Measurements from ENCODE around the gene EIF4E1B.

EIF4E1B gene

DNA sequence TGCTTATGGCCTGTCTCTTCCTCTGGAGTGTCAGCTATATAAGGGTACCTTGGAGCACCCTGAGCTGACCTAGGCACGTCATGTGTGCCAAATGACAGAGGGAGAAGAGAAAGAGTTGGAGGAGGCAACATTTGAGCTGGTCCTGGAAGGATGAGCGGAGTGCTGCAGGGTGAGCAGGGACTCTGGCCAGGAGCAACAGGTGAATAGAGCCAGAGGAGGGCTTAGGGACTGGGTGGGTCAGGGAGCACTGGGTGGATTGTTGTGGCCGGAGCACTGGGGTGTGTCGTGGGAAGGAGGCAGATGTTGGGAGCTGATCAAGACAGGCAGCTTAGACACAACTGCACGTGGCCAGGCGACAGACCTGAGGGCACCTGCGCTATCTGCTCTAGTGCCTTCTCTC, 60.4 kb downstream of the EIF4E1B start:
- no peak for DNase-seq (ENCODE audit: low read depth, low spot score)

- no peak for DNase-seq (ENCODE audit: low read depth, low spot score)
Measured at GRCh38 chr5:176691524-176691923, 61.0 kb downstream of the EIF4E1B start.

- DNase-seq (ENCODE audit: low read depth, low spot score), result no peak
Measured at GRCh38 chr5:176692326-176692725, 61.9 kb downstream of the EIF4E1B start.

- no peak for DNase-seq (ENCODE audit: low read depth, low spot score)
Measured at GRCh38 chr5:176692839-176693476, 62.5 kb downstream of the EIF4E1B start.

- no peak for DNase-seq (ENCODE audit: low read depth, low spot score)
Measured at GRCh38 chr5:176693477-176693851, 63.0 kb downstream of the EIF4E1B start.

DNA sequence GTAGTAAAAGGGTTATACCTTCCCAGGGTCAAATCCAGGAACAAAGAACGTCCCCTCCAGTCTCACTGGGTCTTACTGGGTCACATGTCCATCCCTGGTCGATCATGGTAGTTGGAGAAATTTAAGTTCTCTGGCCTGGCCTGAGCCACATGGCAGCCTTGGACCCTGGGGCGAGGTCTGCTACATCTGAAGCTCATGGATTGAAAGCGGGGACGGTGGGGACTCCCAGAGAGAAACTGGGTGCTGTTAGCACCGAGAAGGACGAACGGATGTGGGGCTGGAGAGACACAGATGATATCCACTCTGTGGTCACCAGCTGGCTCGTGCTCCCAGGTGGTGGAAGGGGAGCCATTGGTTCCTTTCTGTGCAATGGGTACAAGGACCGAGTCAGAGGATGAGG, 63.7 kb downstream of the EIF4E1B start:
- DNase-seq (ENCODE audit: low read depth, low spot score), result no peak

DNA sequence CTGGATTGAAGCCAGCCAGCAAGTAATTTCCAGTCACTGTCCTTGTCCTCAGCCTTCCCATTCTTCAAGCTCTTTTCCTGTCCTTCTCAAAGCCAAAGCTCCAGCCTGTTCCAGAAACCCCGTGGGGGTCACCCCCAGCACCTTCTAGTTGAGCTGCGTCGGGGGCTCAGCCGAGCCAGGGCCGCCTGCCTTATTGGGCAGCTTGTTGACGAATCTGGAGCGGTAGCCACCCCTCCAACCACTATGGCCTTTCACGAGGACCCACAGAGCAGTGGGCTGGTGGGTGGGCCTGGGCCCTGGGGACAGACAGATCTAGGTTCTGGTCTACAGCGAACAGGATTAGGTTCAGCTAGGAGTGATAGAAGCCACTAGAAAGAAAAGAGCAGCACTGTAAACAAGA, 64.2 kb downstream of the EIF4E1B start:
- no peak for DNase-seq (ENCODE audit: low read depth, low spot score)

- no peak for DNase-seq (ENCODE audit: low read depth, low spot score)
Measured at GRCh38 chr5:176695073-176695472, 64.6 kb downstream of the EIF4E1B start.

Measured in astrocyte of the hippocampus (primary cell).